Measurements from ENCODE around the gene UEVLD.

UEVLD gene

GRCh38 chr11:18588297-18589252 is at the start of gene UEVLD:
UEVLD (minus strand) TSS chr11:18588734; CDS start chr11:18588654, 80 bp downstream.
- Histone ChIP-seq H3K9me3 (ENCODE audit: control insufficient read depth in 1 of 2, low read length in 2 of 2) (no peaks in the 10 kb centered on the region), H3K9ac (ENCODE audit: low read depth in 1 of 2, low read length in 2 of 2) (peak within 1 kb of the TSS; percentile 75 to 78), H3K36me3 (ENCODE audit: control insufficient read depth in 1 of 2, insufficient read depth in 2 of 2, low read length in 2 of 2) (no peaks in the 10 kb centered on the region), H3K4me1 (ENCODE audit: control insufficient read depth in 1 of 2, insufficient read depth in 2 of 2, low read length in 2 of 2) (peaks cover 27 to 29% of the 10 kb centered on the region in 2 donors), H3K4me3 (ENCODE audit: low read depth in 1 of 2, low read length in 2 of 2) (peak within 1 kb of the TSS; percentile 86 to 95), H3K27ac (ENCODE audit: low read depth, low read length) (peak within 1 kb of the TSS; percentile 60), H3K27me3 (ENCODE audit: control insufficient read depth in 1 of 2, insufficient read depth in 2 of 2, low read length in 2 of 2) (no peaks in the 10 kb centered on the region)

GRCh38 chr11:18634140-18635032 is 45.9 kb upstream of the UEVLD start, which contains the start of gene SPTY2D1:
SPTY2D1 (minus strand) TSS chr11:18634342; CDS start chr11:18634257, 85 bp downstream.
- Histone ChIP-seq H3K27me3 (ENCODE audit: control insufficient read depth in 1 of 2, insufficient read depth in 2 of 2, low read length in 2 of 2) (no peaks in the 10 kb centered on the region), H3K9me3 (ENCODE audit: control insufficient read depth in 1 of 2, low read length in 2 of 2) (no peaks in the 10 kb centered on the region), H3K36me3 (ENCODE audit: control insufficient read depth in 1 of 2, insufficient read depth in 2 of 2, low read length in 2 of 2) (no peaks in the 10 kb centered on the region), H3K27ac (ENCODE audit: low read depth, low read length) (peak within 1 kb of the TSS; percentile 78), H3K4me3 (ENCODE audit: low read depth in 1 of 2, low read length in 2 of 2) (peak within 1 kb of the TSS; percentile 82 to 95), H3K9ac (ENCODE audit: low read depth in 1 of 2, low read length in 2 of 2) (peak within 1 kb of the TSS; percentile 92 to 97), H3K4me1 (ENCODE audit: control insufficient read depth in 1 of 2, insufficient read depth in 2 of 2, low read length in 2 of 2) (peaks cover 9 to 16% of the 10 kb centered on the region in 2 donors)

- H3K4me1 ChIP-seq (ENCODE audit: control insufficient read depth in 1 of 2, insufficient read depth in 2 of 2, low read length in 2 of 2) = peaks cover 9 to 16% of the 10 kb centered on the region in 2 donors
- peak overlapping the region; percentile 82 to 95 for H3K4me3 ChIP-seq (ENCODE audit: low read depth in 1 of 2, low read length in 2 of 2)
- peak overlapping the region; percentile 92 to 97 for H3K9ac ChIP-seq (ENCODE audit: low read depth in 1 of 2, low read length in 2 of 2)
- no peaks in the 10 kb centered on the region for H3K27me3 ChIP-seq (ENCODE audit: control insufficient read depth in 1 of 2, insufficient read depth in 2 of 2, low read length in 2 of 2)
- no peaks in the 10 kb centered on the region for H3K9me3 ChIP-seq (ENCODE audit: control insufficient read depth in 1 of 2, low read length in 2 of 2)
- H3K36me3 ChIP-seq (ENCODE audit: control insufficient read depth in 1 of 2, insufficient read depth in 2 of 2, low read length in 2 of 2) = no peaks in the 10 kb centered on the region
- H3K27ac ChIP-seq (ENCODE audit: low read depth, low read length) = peak overlapping the region; percentile 78
These were observed 45.0 kb upstream of the UEVLD start for GRCh38 chr11:18633256-18634139.

- H3K27ac ChIP-seq (ENCODE audit: low read depth, low read length) = no peak overlapping the region
These were observed 44.3 kb upstream of the UEVLD start for GRCh38 chr11:18632841-18633240.

GRCh38 chr11:18624161-18624560 is 35.6 kb upstream of the UEVLD start:
- no peak overlapping the region for H3K27ac ChIP-seq (ENCODE audit: low read depth, low read length)
- no peak overlapping the region for H3K9ac ChIP-seq (ENCODE audit: low read depth in 1 of 2, low read length in 2 of 2)
- H3K36me3 ChIP-seq (ENCODE audit: control insufficient read depth in 1 of 2, insufficient read depth in 2 of 2, low read length in 2 of 2) = no peaks in the 10 kb centered on the region
- H3K27me3 ChIP-seq (ENCODE audit: control insufficient read depth in 1 of 2, insufficient read depth in 2 of 2, low read length in 2 of 2) = no peaks in the 10 kb centered on the region
- H3K4me3 ChIP-seq (ENCODE audit: low read depth in 1 of 2, low read length in 2 of 2) = no peak overlapping the region
- peaks cover 0 to 5% of the 10 kb centered on the region in 2 donors for H3K9me3 ChIP-seq (ENCODE audit: control insufficient read depth in 1 of 2, low read length in 2 of 2)
- no peaks in the 10 kb centered on the region for H3K4me1 ChIP-seq (ENCODE audit: control insufficient read depth in 1 of 2, insufficient read depth in 2 of 2, low read length in 2 of 2)

More at GRCh38 chr11:18632841-18633240, 44.3 kb upstream of the UEVLD start:
- H3K9ac ChIP-seq (ENCODE audit: low read depth in 1 of 2, low read length in 2 of 2) = peak overlapping the region; percentile 92 to 97
- H3K27me3 ChIP-seq (ENCODE audit: control insufficient read depth in 1 of 2, insufficient read depth in 2 of 2, low read length in 2 of 2) = no peaks in the 10 kb centered on the region
- H3K9me3 ChIP-seq (ENCODE audit: control insufficient read depth in 1 of 2, low read length in 2 of 2) = no peaks in the 10 kb centered on the region
- no peaks in the 10 kb centered on the region for H3K36me3 ChIP-seq (ENCODE audit: control insufficient read depth in 1 of 2, insufficient read depth in 2 of 2, low read length in 2 of 2)
- H3K4me1 ChIP-seq (ENCODE audit: control insufficient read depth in 1 of 2, insufficient read depth in 2 of 2, low read length in 2 of 2) = peaks cover 9 to 16% of the 10 kb centered on the region in 2 donors
- H3K4me3 ChIP-seq (ENCODE audit: low read depth in 1 of 2, low read length in 2 of 2) = peak overlapping the region; percentile 82 to 95

- Histone ChIP-seq H3K9me3 (ENCODE audit: control insufficient read depth in 1 of 2, low read length in 2 of 2) (peaks cover 0 to 5% of the 10 kb centered on the region in 2 donors), H3K36me3 (ENCODE audit: control insufficient read depth in 1 of 2, insufficient read depth in 2 of 2, low read length in 2 of 2) (no peaks in the 10 kb centered on the region), H3K27me3 (ENCODE audit: control insufficient read depth in 1 of 2, insufficient read depth in 2 of 2, low read length in 2 of 2) (no peaks in the 10 kb centered on the region), H3K4me3 (ENCODE audit: low read depth in 1 of 2, low read length in 2 of 2) (no peak overlapping the region), H3K27ac (ENCODE audit: low read depth, low read length) (no peak overlapping the region), H3K4me1 (ENCODE audit: control insufficient read depth in 1 of 2, insufficient read depth in 2 of 2, low read length in 2 of 2) (peaks cover 0 to 4% of the 10 kb centered on the region in 2 donors), H3K9ac (ENCODE audit: low read depth in 1 of 2, low read length in 2 of 2) (no peak overlapping the region)
These were observed 35.2 kb upstream of the UEVLD start for GRCh38 chr11:18623707-18624106.

- Histone ChIP-seq H3K36me3 (ENCODE audit: control insufficient read depth in 1 of 2, insufficient read depth in 2 of 2, low read length in 2 of 2) (peaks cover 16 to 28% of the 10 kb centered on the region in 2 donors), H3K4me3 (ENCODE audit: low read depth in 1 of 2, low read length in 2 of 2) (peak overlapping the region in 1 of 2 donors; percentile 29), H3K9me3 (ENCODE audit: control insufficient read depth in 1 of 2, low read length in 2 of 2) (peaks cover 0 to 1% of the 10 kb centered on the region in 2 donors), H3K27me3 (ENCODE audit: control insufficient read depth in 1 of 2, insufficient read depth in 2 of 2, low read length in 2 of 2) (no peaks in the 10 kb centered on the region), H3K9ac (ENCODE audit: low read depth in 1 of 2, low read length in 2 of 2) (no peak overlapping the region), H3K27ac (ENCODE audit: low read depth, low read length) (no peak overlapping the region), H3K4me1 (ENCODE audit: control insufficient read depth in 1 of 2, insufficient read depth in 2 of 2, low read length in 2 of 2) (peaks cover 0 to 10% of the 10 kb centered on the region in 2 donors)
These were observed 29.9 kb upstream of the UEVLD start for GRCh38 chr11:18618342-18619025.

- Histone ChIP-seq H3K4me3 (ENCODE audit: low read depth in 1 of 2, low read length in 2 of 2) (peak overlapping the region in 1 of 2 donors; percentile 29), H3K27ac (ENCODE audit: low read depth, low read length) (no peak overlapping the region)
These were observed 29.3 kb upstream of the UEVLD start for GRCh38 chr11:18617688-18618341.

More at GRCh38 chr11:18617688-18618341, 29.3 kb upstream of the UEVLD start:
- H3K36me3 ChIP-seq (ENCODE audit: control insufficient read depth in 1 of 2, insufficient read depth in 2 of 2, low read length in 2 of 2) = peaks cover 18 to 28% of the 10 kb centered on the region in 2 donors
- H3K27me3 ChIP-seq (ENCODE audit: control insufficient read depth in 1 of 2, insufficient read depth in 2 of 2, low read length in 2 of 2) = no peaks in the 10 kb centered on the region
- H3K4me1 ChIP-seq (ENCODE audit: control insufficient read depth in 1 of 2, insufficient read depth in 2 of 2, low read length in 2 of 2) = peaks cover 0 to 10% of the 10 kb centered on the region in 2 donors
- H3K9ac ChIP-seq (ENCODE audit: low read depth in 1 of 2, low read length in 2 of 2) = no peak overlapping the region
- no peaks in the 10 kb centered on the region for H3K9me3 ChIP-seq (ENCODE audit: control insufficient read depth in 1 of 2, low read length in 2 of 2)

Measured in duodenal mucosa (tissue), 2 donors.